Lower lobe of right lung (tissue), 2 donors: ENCODE results near the gene INO80. TPM values are rescaled to one million over a fixed set of nuclear protein-coding genes. Genes with fewer than 3 reads are reported as not detected.

ENCODE experiments used
- ATAC-seq, 2 donors: fragments of 200-7000 bp; cut with Tn5 transposase; one replicate each; pipeline ENCODE4 v1.9.1; 2020 to 2022; ENCODE audit warnings: mild to moderate bottlenecking in 2 of 2, moderate library complexity in 2 of 2
- DNase-seq: peaks from one replicate; pipeline ENCODE4 v3.0.0-alpha.2; 2020
- H3K27ac ChIP-seq: fragments of 200-600 bp; one replicate; pipeline ENCODE4 v1.8.0; 2022
- H3K27me3 ChIP-seq: fragments of 200-600 bp; one replicate; pipeline ENCODE4 v1.8.0; 2022; ENCODE audit warnings: low read depth
- H3K36me3 ChIP-seq: fragments of 200-600 bp; one replicate; pipeline ENCODE4 v1.8.0; 2022; ENCODE audit warnings: mild to moderate bottlenecking
- H3K4me1 ChIP-seq: fragments of 200-600 bp; one replicate; pipeline ENCODE4 v1.8.0; 2022
- H3K4me3 ChIP-seq: fragments of 200-600 bp; one replicate; pipeline ENCODE4 v1.8.0; 2022; ENCODE audit warnings: mild to moderate bottlenecking
- H3K9me3 ChIP-seq: fragments of 200-600 bp; one replicate; pipeline ENCODE4 v1.8.0; 2022
- CTCF ChIP-seq: fragments of 200-600 bp; IDR thresholded peaks from one replicate; pipeline ENCODE4 v1.8.0; 2022; ENCODE audit warnings: antibody characterized with exemption, mild to moderate bottlenecking
- intact Hi-C: fragments of 100-400 bp; cut with DNase I; formaldehyde crosslinking; loops from one replicate; pipeline ENCODE4 v1.11.0; 2022
- total RNA-seq: library from RNA; stranded (reverse); fragmentation: NEBNext Ultra II Directional; extraction: Animal tissue kit (Norgen Biotek cat#: 25700); gene quantifications from one replicate; pipeline ENCODE4 v1.2.1, GENCODE V29; 2021
- donor health status: DM: no; HTN: yes; CAD: no; lungs with severe emphysema.

The INO80 gene
- total RNA-seq, 1 donor from 2014 or later = 25.0 TPM

DNA sequence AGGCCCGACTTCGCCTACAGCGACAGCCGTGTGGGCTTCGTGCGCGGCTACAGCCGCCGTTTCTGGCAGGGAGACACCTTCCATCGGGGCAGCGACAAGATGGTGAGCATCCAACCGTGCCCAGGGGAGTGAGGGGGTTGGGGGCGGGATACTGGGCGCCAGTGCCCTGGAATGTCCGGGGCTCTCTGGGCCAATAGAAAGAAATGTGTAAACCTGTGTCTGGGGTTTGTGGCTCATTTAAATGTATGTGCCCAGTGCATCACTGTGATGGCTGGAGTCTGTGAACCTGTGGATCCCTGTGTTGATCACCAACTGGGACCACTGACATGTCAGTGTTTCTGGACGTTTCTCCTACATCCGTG is 162.4 kb downstream of the INO80 start:
- H3K4me1 ChIP-seq = peaks cover 26% of the 10 kb centered on the region
- ATAC-seq (peak; percentile 1 to 3), DNase-seq (peak; percentile 26)
- peak overlapping the region; percentile 79 for H3K4me3 ChIP-seq
- no peak for TF ChIP-seq CTCF
- no peaks in the 10 kb centered on the region for H3K9me3 ChIP-seq
- intact Hi-C loops = no loop called here
- no peaks in the 10 kb centered on the region for H3K36me3 ChIP-seq
- peak overlapping the region; percentile 87 for H3K27ac ChIP-seq
- H3K27me3 ChIP-seq = no peaks in the 10 kb centered on the region

- Histone ChIP-seq H3K27ac (peak within 1 kb of the TSS; percentile 87), H3K36me3 (no peaks in the 10 kb centered on the region), H3K9me3 (no peaks in the 10 kb centered on the region), H3K27me3 (no peaks in the 10 kb centered on the region), H3K4me3 (peak within 1 kb of the TSS; percentile 79), H3K4me1 (peaks cover 26% of the 10 kb centered on the region)
- intact Hi-C loops = no loop called here
- peak; percentile 95 to 97 for ATAC-seq
- peak; percentile 98 for DNase-seq
- peak; percentile 26 for TF ChIP-seq CTCF
Observed at GRCh38 chr15:40952901-40953712, 163.0 kb downstream of the INO80 start, which contains the start of gene CHAC1. Gene CHAC1 (plus strand): TSS chr15:40953471. CDS start chr15:40953584, 113 bp downstream.

- Histone ChIP-seq H3K9me3 (no peaks in the 10 kb centered on the region), H3K4me3 (peak overlapping the region; percentile 79), H3K27ac (peak overlapping the region; percentile 87), H3K36me3 (no peaks in the 10 kb centered on the region), H3K27me3 (no peaks in the 10 kb centered on the region), H3K4me1 (peaks cover 26% of the 10 kb centered on the region)
- TF ChIP-seq CTCF = no peak
- intact Hi-C loops = no loop called here
- DNase-seq (peak; percentile 34), ATAC-seq (no peak)
Observed at GRCh38 chr15:40952301-40952900, 163.7 kb downstream of the INO80 start.

DNA sequence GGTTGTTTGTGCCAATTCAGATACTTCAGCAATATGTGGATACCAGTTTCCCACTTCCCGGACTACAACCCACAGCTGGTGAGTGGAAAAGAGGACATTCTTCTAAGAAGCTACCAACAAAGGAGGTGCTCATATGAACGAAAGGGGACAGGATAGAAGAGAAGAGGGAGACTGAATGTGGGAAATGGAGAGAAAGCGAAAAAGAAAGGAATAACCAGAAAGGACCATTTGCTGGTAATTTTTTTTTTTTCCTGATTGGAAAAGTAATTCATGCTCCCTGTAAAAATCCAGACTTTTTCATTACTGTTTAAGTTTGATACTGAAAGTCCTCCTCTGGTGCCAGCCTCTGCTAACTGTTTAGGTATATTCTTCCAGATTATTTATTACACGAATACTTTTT is 164.3 kb downstream of the INO80 start:
- TF ChIP-seq CTCF = no peak
- Histone ChIP-seq H3K27ac (no peak overlapping the region), H3K4me1 (peaks cover 26% of the 10 kb centered on the region), H3K9me3 (no peaks in the 10 kb centered on the region), H3K4me3 (no peak overlapping the region), H3K27me3 (no peaks in the 10 kb centered on the region), H3K36me3 (no peaks in the 10 kb centered on the region)
- intact Hi-C loops = no loop called here
- DNase-seq = no peak
- no peak for ATAC-seq

GRCh38 chr15:40949756-40950207 is 166.3 kb downstream of the INO80 start:
- Histone ChIP-seq H3K36me3 (no peaks in the 10 kb centered on the region), H3K27ac (peak overlapping the region; percentile 68), H3K4me1 (peaks cover 26% of the 10 kb centered on the region), H3K4me3 (no peak overlapping the region), H3K9me3 (no peaks in the 10 kb centered on the region), H3K27me3 (no peaks in the 10 kb centered on the region)
- ATAC-seq (peak; percentile 49 to 55), DNase-seq (no peak)
- intact Hi-C loops = no loop called here
- TF ChIP-seq CTCF = no peak
